Measurements from ENCODE around the gene CAB39L.

DNA sequence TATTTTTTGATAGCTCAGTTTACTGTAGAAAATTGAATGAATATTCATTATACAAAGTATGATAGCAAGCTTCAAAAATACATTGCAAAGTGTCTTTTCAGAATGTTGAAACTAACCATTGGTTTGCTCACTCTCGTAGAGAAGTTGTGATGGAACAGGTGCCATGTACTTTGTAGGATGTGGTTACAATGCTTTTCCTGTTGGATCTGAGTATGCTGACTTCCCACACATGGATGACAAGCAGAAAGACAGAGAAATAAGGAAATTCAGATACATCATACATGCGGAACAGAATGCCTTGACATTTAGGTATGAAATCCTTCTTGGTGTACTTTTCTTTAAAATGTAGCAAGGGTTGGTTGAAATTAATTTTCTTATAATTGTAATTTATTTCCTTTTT is 165.7 kb downstream of the CAB39L start:
- TF ChIP-seq, protein P1, sequence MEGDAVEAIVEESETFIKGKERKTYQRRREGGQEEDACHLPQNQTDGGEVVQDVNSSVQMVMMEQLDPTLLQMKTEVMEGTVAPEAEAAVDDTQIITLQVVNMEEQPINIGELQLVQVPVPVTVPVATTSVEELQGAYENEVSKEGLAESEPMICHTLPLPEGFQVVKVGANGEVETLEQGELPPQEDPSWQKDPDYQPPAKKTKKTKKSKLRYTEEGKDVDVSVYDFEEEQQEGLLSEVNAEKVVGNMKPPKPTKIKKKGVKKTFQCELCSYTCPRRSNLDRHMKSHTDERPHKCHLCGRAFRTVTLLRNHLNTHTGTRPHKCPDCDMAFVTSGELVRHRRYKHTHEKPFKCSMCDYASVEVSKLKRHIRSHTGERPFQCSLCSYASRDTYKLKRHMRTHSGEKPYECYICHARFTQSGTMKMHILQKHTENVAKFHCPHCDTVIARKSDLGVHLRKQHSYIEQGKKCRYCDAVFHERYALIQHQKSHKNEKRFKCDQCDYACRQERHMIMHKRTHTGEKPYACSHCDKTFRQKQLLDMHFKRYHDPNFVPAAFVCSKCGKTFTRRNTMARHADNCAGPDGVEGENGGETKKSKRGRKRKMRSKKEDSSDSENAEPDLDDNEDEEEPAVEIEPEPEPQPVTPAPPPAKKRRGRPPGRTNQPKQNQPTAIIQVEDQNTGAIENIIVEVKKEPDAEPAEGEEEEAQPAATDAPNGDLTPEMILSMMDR (IDR thresholded peaks at IDR 0.05; ENCODE audit: low read depth, low read length, missing input control): no peak
- TF ChIP-seq RAD21 (IDR thresholded peaks at IDR 0.05): no peak
- TF ChIP-seq, protein P2, sequence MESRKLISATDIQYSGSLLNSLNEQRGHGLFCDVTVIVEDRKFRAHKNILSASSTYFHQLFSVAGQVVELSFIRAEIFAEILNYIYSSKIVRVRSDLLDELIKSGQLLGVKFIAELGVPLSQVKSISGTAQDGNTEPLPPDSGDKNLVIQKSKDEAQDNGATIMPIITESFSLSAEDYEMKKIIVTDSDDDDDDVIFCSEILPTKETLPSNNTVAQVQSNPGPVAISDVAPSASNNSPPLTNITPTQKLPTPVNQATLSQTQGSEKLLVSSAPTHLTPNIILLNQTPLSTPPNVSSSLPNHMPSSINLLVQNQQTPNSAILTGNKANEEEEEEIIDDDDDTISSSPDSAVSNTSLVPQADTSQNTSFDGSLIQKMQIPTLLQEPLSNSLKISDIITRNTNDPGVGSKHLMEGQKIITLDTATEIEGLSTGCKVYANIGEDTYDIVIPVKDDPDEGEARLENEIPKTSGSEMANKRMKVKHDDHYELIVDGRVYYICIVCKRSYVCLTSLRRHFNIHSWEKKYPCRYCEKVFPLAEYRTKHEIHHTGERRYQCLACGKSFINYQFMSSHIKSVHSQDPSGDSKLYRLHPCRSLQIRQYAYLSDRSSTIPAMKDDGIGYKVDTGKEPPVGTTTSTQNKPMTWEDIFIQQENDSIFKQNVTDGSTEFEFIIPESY (IDR thresholded peaks at IDR 0.05): no peak
- TF ChIP-seq, protein P3, sequence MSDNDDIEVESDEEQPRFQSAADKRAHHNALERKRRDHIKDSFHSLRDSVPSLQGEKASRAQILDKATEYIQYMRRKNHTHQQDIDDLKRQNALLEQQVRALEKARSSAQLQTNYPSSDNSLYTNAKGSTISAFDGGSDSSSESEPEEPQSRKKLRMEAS (IDR thresholded peaks at IDR 0.05): no peak
- TF ChIP-seq EGR1 (IDR thresholded peaks at IDR 0.05; ENCODE audit: low read depth in 2 of 2): no peak
- no peak for TF ChIP-seq YY1 (IDR thresholded peaks at IDR 0.05)
- TF ChIP-seq, protein P4, sequence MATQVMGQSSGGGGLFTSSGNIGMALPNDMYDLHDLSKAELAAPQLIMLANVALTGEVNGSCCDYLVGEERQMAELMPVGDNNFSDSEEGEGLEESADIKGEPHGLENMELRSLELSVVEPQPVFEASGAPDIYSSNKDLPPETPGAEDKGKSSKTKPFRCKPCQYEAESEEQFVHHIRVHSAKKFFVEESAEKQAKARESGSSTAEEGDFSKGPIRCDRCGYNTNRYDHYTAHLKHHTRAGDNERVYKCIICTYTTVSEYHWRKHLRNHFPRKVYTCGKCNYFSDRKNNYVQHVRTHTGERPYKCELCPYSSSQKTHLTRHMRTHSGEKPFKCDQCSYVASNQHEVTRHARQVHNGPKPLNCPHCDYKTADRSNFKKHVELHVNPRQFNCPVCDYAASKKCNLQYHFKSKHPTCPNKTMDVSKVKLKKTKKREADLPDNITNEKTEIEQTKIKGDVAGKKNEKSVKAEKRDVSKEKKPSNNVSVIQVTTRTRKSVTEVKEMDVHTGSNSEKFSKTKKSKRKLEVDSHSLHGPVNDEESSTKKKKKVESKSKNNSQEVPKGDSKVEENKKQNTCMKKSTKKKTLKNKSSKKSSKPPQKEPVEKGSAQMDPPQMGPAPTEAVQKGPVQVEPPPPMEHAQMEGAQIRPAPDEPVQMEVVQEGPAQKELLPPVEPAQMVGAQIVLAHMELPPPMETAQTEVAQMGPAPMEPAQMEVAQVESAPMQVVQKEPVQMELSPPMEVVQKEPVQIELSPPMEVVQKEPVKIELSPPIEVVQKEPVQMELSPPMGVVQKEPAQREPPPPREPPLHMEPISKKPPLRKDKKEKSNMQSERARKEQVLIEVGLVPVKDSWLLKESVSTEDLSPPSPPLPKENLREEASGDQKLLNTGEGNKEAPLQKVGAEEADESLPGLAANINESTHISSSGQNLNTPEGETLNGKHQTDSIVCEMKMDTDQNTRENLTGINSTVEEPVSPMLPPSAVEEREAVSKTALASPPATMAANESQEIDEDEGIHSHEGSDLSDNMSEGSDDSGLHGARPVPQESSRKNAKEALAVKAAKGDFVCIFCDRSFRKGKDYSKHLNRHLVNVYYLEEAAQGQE (IDR thresholded peaks at IDR 0.05): no peak
- TF ChIP-seq, protein P5, sequence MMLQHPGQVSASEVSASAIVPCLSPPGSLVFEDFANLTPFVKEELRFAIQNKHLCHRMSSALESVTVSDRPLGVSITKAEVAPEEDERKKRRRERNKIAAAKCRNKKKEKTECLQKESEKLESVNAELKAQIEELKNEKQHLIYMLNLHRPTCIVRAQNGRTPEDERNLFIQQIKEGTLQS (IDR thresholded peaks at IDR 0.05): no peak

Measured in liver (tissue), 3 donors.